Muscle of leg (tissue), 9 donors: ENCODE measurements around the gene CCDC201. TPM values are rescaled to one million over a fixed set of nuclear protein-coding genes. Genes with fewer than 3 reads are reported as not detected.

Experiments
- polyA plus RNA-seq, 8 donors: library from polyadenylated mRNA; unstranded; fragments of 120-200 nt; gene quantifications; one replicate each; pipeline versions ENCODE4 v1.2.1 to v1.2.3, GENCODE V29; 2013; ENCODE audit warnings: inconsistent platforms in 1 of 8, low replicate concordance in 1 of 8; ENCODE audit not compliant: insufficient read length in 8 of 8, insufficient read depth in 1 of 8
- total RNA-seq: library from RNA; stranded (reverse); fragments of 120-200 nt; gene quantifications from one replicate; pipeline ENCODE4 v1.2.4, GENCODE V29; 2013

Gene CCDC201
- total and polyA plus RNA-seq, 9 donors: 0.09 TPM; not detected in 8

Other genes with a start within 250 kb of the CCDC201 start
- gene IGFBP1, start 15.4 kb upstream of the CCDC201 start, total RNA-seq: 0.09 TPM
- 1 to 10 TPM in 1 of 8 donors, under 1 TPM in 7; 0.19 to 1.4 (median 0.24) TPM for gene IGFBP1, start 15.4 kb upstream of the CCDC201 start, polyA plus RNA-seq
- 301 TPM for gene IGFBP3, start 48.2 kb upstream of the CCDC201 start, total RNA-seq
- 100 to 1,000 TPM; 181 to 258 (median 227) TPM for gene IGFBP3, start 48.2 kb upstream of the CCDC201 start, polyA plus RNA-seq